CD4-positive, alpha-beta T cell treated with Interleukin-15 for 4 hours (primary cell): ENCODE data around the gene DLX2.

ENCODE experiments used
- DNase-seq: peaks from one replicate; pipeline ENCODE4 v3.0.0-alpha.2; 2020; ENCODE audit warnings: low spot score

Gene DLX2

GRCh38 chr2:172094294-172095145 lies 8.2 kb downstream of the DLX2 start:
- no peak for DNase-seq

DNA sequence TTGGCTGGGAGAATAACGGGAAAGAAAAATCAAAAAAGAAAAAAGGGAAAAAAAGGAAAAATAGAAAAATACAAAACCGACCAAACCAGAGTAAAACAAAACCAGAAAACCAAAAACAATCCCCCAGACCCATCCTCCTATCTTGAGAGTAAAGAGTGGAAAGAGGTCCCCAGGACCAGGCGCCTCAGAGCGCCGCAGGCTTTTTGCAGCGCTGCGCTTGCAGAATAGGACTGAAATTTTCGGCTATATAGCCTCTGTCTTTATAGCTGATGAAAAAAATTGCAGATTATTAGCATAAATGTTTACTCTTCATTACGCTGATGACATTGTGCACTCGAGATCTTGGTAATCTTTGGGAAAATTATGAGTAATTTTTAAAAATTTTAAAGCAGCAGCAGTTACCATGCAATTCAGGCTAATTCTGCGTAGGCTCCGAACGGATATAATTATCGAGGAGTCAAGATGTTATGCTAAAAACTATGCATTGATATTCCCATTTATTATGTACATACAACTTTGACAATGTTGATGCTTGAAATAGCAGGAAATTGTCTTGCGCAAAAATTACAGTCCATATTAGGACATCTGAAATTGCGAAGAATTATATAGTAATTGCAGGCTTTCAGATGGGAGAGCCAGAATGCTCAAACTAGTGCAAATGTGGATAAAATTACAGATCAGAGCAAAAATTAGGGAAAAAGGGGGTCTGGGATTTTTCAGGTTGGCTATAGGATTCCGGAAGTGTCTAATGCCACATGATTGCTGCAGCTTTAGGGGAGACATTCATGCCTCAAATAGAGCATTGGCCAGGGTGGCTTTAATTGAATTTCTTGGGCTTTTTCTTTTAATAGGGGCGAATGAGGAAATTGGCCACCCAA lies 9.0 kb downstream of the DLX2 start:
- no peak for DNase-seq

DNA sequence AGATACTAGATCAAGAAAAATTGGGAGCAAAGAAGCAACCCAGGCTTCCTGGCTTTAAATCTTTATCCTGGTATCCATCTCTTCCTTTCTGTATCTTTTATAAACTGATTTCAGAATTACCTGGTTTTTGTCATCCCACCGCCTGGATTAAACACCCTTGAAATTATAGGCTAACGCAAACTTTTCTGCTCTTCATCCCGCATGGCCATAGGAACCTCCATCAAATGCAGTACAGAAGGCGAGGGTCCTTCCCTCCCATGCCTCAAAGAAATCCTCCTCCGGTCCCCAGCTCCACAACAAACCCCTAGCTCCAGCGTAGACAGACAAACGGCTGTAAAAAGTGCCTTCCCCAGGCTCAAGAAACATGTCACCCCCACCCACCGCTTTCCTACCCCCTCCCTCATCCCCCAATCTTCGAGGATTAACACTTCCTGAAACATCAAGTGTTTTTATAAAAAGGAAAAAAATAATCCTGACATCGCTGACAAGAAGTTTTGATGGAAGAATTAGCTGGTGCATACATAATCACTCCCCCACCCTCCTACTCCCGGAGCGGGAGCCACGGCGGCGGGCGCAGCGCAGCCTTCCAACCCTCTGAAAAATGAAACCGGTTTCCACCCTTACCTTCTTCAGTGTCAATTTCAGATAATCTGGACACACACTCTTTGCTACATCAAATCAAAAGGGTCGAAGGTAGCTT lies 9.8 kb downstream of the DLX2 start:
- DNase-seq, result no peak

DNA sequence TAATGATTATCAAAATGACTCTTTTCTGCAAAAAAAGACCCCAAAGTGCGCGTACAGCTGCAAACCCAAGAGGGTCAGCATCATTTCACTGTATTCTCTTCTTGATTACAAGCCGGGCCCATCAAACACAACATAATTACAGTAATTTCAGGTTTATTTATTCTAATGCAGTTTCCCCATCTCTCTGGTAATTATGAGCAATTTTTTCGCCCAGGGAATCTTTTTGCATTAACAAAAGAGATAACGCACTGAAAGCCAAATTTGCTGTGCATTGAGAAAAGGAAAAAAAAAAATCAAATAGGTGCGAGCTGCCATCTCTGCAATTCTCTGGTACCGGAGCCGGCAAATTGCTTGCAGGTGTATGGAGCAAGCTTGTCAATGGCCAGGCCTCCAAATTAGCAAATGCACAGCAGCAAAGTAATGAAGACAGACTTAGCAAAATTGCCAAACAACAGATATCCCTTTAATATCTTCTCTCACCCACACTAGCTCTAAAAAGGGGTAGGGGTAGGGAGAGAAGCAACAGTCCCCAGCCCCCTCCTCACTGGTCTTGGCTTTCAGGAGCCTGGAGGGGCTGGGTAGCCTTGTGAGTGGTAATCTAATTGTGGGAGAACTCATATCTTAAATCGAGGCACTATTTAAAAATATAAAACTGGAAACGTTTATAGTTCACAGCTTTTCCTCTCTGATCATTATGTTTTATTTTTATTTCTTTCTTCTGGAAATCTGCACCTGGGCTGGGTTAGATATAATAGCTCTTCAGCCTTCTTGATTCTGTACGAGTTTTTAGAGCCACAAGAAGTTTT lies 10.7 kb downstream of the DLX2 start:
- DNase-seq, result no peak

DNA sequence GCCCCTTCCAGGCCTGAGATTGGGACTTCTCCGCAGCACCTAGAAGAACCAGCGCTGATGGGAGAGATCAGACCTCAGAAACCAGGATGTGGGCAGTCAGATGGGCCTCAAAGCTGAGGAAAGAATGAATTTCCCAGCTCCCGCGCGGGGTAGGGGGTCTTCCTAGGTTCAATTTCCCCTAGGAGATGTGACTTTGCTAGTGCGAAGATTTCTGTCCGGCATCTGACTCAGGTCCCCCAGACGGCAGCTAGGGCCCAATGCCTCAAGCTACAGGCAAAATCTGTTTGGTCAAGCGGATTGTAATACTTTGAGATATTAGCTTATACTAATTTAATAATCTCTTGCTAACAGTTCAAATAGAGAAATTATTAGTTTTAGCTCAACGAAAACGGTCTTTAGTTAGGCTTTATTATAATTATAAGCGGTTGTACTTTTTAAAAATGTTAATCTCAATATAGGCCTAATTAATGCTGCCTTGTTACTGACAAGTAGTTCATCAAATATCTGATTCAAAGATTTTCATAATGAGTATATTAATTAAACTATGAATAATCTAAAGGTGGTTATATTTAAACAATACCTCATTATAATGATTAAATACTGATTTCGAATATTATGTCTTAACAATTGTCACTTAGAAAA lies 11.6 kb downstream of the DLX2 start:
- DNase-seq, result no peak

- DNase-seq, result no peak
These were observed 12.4 kb downstream of the DLX2 start for GRCh38 chr2:172090044-172090961.

DNA sequence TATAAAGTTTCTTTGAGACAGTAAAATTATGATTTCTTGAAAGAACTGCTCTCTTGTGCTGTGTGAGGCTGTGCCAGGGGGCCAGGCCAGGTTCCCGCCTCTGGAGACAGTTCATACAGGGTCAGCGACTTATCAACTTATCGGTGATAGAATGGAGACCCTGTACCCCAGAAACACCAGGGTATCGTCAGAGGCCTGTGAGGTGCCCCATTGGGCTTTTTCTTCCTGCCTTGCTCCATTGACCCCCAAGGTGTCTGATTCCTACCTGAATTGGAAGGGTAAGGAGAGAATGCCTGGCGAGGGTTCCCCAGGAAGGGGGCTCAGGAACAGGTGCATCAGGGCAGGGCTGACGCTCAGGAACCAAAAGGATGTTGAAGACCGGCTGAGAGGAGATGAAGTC lies 13.1 kb downstream of the DLX2 start:
- no peak for DNase-seq

DNA sequence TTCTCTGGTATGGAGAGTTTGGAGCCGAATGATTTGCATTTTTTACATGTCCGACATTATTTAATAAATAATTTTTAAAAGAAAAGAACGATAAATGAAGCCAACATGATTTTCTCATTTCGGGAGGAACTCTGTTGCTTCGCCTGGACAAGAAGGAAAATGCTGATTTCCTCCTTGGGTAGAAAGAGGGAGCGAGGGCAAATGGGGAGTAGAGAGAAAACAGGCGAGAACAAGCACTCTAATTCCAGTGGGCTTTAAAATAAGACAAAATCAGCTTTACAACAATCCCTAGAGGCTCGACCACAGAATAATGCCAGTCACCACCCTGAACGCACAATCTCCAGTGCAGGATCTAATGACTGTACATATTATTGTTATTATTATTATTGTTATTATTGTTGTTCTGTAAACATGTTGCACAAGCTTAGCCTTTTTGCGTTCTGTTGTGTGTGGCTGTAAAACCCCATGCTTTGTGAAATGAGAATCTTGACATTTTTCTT lies 13.6 kb downstream of the DLX2 start:
- no peak for DNase-seq

GRCh38 chr2:172088245-172089004 lies 14.3 kb downstream of the DLX2 start:
- no peak for DNase-seq

GRCh38 chr2:172087780-172088244 lies 14.9 kb downstream of the DLX2 start:
- DNase-seq, result no peak

DNA sequence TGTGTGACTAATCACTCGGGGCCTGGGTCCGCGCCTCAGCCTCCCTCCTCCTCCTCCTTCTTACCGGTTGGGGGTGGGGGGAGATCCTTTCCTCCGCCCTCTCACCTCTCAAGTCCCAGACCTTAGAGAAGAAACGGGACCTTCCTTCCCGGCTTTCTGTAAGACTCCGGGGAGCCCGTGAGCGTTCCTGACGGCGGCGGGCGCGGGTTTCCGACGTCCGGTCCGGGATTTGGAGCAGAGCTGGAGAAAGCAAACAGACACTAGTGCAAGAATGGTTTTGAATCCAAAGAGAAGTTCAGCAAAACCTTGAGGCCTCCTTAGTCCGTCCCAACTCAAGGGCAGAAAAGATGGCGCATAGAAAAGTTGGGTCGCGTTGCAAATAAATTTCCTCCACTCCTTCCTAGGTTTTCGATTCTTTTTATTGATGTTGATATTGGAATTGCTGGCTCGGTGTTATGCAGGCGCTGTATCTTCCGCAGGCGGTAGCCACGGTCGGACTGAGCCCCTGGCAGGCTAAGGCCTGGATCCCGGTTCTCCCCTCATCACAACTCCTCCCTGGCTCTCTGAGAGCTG lies 15.4 kb downstream of the DLX2 start:
- DNase-seq, result no peak

- peak; percentile 48 for DNase-seq
These were observed 16.2 kb downstream of the DLX2 start for GRCh38 chr2:172086241-172087206.

DNA sequence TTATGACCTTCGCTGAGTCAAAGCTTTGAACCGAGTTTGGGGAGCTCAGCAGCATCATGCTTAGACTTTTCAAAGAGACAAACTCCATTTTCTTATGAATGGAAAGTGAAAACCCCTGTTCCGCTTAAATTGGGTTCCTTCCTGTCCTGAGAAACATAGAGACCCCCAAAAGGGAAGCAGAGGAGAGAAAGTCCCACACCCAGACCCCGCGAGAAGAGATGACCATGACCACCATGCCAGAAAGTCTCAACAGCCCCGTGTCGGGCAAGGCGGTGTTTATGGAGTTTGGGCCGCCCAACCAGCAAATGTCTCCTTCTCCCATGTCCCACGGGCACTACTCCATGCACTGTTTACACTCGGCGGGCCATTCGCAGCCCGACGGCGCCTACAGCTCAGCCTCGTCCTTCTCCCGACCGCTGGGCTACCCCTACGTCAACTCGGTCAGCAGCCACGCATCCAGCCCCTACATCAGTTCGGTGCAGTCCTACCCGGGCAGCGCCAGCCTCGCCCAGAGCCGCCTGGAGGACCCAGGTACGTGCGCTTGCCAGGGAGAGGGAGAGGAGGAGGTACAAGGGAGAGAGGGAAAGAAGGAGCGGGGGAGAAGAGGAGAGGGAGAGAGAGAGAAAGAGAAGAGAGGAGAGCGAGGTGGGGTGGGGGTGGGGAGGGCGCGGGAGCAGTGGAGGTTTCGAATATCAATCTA lies 17.1 kb downstream of the DLX2 start, which contains the start of gene DLX1:
TSS of gene DLX1 (plus strand) at position 48 of the 700 bp plus-strand sequence. CDS start at position 219, 171 bp downstream.
- DNase-seq, result no peak

- DNase-seq, result peak; percentile 50
These were observed 17.8 kb downstream of the DLX2 start for GRCh38 chr2:172084645-172085459.

- no peak for DNase-seq
These were observed 18.4 kb downstream of the DLX2 start for GRCh38 chr2:172084395-172084644.
